Measurements from ENCODE around the gene GKN2.

GRCh38 chr2:68909793-68910674, 42.7 kb downstream of the GKN2 start:
- TF ChIP-seq POLR2AphosphoS5 (IDR thresholded peaks at IDR 0.05) = no peak
- TF ChIP-seq CTCF (IDR thresholded peaks at IDR 0.05) = peak; percentile 66 to 86 (median 84)
- TF ChIP-seq POLR2A (IDR thresholded peaks at IDR 0.05) = no peak
